ENCODE measurements around the gene PMP22. TPM values are rescaled to one million over a fixed set of nuclear protein-coding genes. Genes with fewer than 3 reads are reported as not detected.

Gene PMP22
- total RNA-seq (2014; rRNA removed; shearing (Covaris generic)), result not detected in 2 replicates

DNA sequence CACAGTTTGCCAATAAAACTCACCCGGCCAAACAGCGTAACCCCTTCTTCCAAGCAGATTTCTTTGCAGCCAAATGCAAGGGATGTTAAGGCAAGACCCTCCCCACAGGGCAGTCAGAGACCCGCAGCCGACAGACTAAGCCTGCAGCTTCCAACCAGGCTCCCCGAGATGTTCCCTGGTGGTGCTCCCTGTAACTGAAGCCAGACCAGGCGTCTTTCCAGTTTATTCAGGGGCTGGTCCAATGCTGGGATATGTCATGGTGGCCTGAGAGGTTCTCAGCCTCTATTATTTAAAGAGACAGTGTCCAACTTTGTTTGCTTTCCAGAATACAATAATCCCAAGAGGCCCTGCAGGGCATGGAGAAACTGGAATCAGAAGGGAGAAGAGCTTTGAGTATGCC is at the start of gene PMP22:
TSS of gene PMP22 (minus strand) at position 196 of the 400 bp plus-strand sequence. CDS start 4,599 bp downstream, outside the sequence.
- no peak for DNase-seq (ENCODE audit: low spot score)

DNA sequence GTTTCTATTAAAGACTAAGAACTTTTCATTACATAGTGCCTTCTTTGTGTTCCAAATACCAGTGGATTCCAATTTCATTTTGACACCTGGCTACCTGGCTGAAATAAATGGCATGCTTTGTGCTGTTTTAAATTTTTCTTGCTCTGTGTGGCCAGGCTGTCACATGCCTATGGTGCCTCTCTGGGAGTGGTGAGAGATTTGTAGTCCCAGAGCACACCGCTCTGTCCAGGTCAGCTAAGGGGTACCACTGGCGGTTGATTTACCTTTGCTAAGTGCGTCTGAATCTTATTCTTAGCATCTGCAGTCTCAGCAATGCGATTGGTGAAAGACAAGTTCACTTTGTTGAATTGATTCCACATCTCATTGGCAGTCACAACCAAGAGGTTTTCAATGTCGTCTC is 46.9 kb upstream of the PMP22 start:
- DNase-seq (ENCODE audit: low spot score), result no peak

- no peak for DNase-seq (ENCODE audit: low spot score)
Measured at GRCh38 chr17:15309793-15310192, 44.7 kb upstream of the PMP22 start.

GRCh38 chr17:15309236-15309635 is 44.1 kb upstream of the PMP22 start:
- no peak for DNase-seq (ENCODE audit: low spot score)

- DNase-seq (ENCODE audit: low spot score), result no peak
Measured at GRCh38 chr17:15308758-15309157, 43.6 kb upstream of the PMP22 start.

GRCh38 chr17:15307710-15308111 is 42.6 kb upstream of the PMP22 start:
- no peak for DNase-seq (ENCODE audit: low spot score)

DNA sequence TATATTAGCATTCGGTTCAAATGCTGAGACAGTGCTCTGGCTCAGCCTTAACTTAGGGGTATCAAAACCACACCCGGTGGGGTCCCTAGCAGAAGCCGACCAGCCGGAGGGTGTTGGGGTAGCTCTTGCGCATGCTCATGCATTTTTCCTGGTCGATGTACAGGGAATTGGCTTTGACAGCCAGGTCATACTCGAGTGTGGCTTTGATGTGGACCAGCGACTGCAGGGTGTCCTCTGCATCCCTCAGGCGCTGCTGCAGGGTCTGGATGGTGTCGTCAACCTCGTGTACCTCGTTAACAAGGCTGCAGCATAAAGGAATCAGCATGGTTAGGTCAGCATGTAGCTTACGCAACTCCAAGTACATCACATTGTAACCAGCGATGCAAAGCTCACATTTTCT is 38.7 kb upstream of the PMP22 start:
- no peak for DNase-seq (ENCODE audit: low spot score)

DNA sequence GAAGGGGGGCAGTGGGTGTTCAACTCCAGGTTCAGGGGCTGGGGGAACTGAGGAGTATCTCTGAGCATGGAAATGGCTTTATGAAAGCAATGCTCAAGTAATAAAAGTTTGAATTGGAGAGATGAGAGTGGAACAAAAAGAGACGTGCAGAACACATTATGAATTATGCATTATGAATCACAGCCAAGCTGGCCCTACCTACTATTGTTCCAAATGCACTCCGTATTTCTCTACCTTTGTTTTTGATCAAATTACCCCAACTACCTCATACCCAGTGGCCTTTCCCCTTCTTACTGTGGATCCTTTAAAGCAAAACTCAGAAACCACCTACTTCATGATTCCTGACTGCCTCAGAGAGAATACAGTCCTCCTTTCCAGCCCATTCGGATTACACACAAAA is 38.1 kb upstream of the PMP22 start:
- DNase-seq (ENCODE audit: low spot score), result no peak

DNA sequence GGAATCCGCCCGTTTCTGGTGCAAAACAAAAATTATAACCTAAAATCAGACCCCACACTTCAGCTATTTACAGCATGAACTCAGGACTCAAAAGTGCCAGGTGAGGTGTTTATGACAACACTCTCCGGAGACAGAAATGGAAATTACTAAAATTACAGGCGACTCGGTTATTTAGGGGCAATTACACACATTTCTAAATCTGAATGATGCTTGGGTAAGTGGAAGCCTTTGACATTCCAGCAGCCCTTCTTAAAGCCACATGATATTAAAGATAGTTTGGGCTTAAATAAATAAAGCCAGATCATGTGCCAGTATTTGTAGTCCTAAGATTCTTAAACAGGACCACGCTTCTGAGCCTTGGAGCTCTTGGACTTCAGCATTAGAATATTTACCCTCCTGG is 36.7 kb upstream of the PMP22 start:
- DNase-seq (ENCODE audit: low spot score), result no peak

GRCh38 chr17:15298176-15298575 is 33.0 kb upstream of the PMP22 start:
- DNase-seq (ENCODE audit: low spot score), result no peak

DNA sequence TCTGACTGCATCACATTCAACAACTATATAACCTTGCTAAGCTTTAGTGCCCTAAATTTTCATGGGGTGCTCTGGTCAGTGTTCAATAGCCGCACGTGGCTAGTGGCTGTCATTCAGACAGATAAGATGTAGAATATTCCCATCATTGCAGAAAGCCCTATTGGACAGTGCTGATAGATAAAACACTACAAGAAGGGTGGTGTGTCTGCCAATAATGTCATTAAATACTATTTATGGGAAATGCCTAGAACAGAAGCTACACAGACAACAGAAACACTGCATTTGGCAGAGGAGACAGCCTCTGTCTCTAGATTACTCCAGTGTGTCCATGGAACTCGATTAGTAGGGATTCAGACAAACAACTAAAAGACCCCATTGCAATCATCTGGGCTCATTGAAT is 28.4 kb upstream of the PMP22 start:
- no peak for DNase-seq (ENCODE audit: low spot score)

- DNase-seq (ENCODE audit: low spot score), result no peak
Measured at GRCh38 chr17:15291674-15292361, 26.7 kb upstream of the PMP22 start.

GRCh38 chr17:15290605-15291004 is 25.5 kb upstream of the PMP22 start:
- no peak for DNase-seq (ENCODE audit: low spot score)

- DNase-seq (ENCODE audit: low spot score), result no peak
Measured at GRCh38 chr17:15289285-15290183, 24.4 kb upstream of the PMP22 start.

DNA sequence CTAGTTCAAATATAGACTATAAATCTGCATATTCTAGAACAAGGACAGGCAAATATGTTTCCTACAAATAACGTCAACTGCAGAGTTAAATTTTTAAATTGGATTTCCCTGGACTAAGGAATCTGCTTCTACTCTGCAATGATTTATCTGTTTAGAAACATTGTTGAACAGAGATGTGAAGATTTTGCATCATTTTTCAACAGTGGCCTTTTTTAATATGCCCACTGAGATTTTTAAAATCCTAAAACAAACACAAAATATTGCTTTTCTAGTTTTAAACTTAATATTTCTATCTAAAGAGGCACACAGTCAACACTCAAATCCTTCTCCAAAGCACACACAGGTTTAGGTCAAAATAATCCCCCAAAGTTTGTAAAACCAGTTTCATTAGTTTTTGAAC is 23.7 kb upstream of the PMP22 start:
- DNase-seq (ENCODE audit: low spot score), result no peak

DNA sequence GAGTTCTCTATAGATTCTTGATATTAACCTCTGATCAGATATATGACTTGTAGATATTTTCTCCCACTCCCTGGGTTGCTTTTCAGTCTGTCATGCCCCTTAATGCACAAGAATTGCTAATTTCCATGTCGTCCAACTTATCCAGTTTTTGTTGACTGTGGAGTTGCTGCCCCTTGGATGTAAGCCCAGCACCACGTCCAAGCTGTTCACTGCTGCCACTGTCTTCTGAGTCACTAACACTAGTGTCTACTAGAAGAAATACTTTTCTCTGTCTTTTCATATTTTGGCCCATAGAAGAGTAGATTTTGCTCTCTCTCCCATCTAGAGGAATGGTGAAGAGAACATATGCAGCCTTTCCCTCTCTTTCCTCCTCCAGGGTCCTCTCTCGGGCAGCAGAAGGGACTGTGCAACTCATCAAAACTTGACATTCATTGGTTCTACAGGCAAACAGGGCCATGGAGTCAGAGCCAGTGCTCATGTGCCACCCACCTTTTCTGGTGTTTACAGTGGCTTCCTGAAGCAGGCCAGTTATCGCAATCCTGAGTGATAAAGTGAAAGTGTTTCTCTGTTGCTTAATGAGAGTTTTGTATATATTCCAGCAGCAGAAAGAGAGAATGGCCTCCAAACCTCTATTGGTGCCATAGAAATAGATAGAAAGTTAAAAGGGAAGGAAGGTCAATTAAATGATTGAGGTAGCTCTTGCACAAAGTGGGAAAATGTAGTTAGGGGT is 22.6 kb upstream of the PMP22 start:
- no peak for DNase-seq (ENCODE audit: low spot score)

- DNase-seq (ENCODE audit: low spot score), result no peak
Measured at GRCh38 chr17:15285466-15285865, 20.3 kb upstream of the PMP22 start.

DNA sequence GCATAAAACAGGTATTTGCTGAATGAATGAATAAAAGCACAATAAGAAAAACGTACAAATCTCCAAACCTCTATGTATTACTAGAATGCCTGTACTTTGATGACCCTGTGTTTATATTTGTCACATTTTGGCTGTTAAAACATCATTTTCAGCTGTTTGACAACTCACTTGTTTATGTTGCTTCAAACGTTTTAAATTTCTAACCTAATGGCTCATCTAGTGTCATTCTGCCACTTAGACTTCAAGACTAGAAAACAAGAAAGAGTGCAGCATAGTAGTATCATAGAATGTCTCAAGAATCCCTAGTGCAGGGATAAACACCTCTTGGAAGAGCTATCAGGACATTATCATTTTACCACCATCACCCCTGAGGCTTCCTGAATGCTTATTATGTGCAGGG is 19.4 kb upstream of the PMP22 start:
- no peak for DNase-seq (ENCODE audit: low spot score)

GRCh38 chr17:15284107-15284506 is 19.0 kb upstream of the PMP22 start:
- DNase-seq (ENCODE audit: low spot score), result no peak

DNA sequence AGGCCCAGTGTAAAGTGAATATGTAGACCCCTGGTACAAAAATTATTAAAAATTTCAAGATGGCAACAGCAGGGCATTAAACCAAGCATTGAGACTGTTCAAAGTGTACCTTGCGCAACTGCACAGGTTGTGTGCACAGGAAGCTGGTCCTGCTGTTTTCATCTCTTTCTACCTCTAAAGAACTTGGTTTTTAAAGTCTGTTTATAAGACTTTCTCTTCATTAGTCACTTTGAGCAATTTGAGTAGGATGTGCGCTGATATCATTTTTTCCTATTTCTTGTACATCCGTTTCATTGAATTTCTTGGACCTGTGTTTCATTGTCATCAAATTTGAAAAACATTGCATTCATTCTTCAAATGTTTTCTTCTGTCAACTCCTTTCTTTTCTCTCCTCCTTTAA is 16.8 kb upstream of the PMP22 start:
- no peak for DNase-seq (ENCODE audit: low spot score)

- DNase-seq (ENCODE audit: low spot score), result no peak
Measured at GRCh38 chr17:15278924-15279477, 13.9 kb upstream of the PMP22 start.

GRCh38 chr17:15278380-15278779 is 13.3 kb upstream of the PMP22 start:
- DNase-seq (ENCODE audit: low spot score), result no peak

Data from HT-29 (cell line).